HG03108 (cell line): ENCODE measurements around the gene RTL10.

ENCODE experiments used
- ATAC-seq: cut with Tn5 transposase; IDR thresholded peaks from one replicate; pipeline ENCODE4 v1.9.1; 2021; ENCODE audit warnings: moderate library complexity; ENCODE audit not compliant: unreplicated experiment

Gene RTL10

DNA sequence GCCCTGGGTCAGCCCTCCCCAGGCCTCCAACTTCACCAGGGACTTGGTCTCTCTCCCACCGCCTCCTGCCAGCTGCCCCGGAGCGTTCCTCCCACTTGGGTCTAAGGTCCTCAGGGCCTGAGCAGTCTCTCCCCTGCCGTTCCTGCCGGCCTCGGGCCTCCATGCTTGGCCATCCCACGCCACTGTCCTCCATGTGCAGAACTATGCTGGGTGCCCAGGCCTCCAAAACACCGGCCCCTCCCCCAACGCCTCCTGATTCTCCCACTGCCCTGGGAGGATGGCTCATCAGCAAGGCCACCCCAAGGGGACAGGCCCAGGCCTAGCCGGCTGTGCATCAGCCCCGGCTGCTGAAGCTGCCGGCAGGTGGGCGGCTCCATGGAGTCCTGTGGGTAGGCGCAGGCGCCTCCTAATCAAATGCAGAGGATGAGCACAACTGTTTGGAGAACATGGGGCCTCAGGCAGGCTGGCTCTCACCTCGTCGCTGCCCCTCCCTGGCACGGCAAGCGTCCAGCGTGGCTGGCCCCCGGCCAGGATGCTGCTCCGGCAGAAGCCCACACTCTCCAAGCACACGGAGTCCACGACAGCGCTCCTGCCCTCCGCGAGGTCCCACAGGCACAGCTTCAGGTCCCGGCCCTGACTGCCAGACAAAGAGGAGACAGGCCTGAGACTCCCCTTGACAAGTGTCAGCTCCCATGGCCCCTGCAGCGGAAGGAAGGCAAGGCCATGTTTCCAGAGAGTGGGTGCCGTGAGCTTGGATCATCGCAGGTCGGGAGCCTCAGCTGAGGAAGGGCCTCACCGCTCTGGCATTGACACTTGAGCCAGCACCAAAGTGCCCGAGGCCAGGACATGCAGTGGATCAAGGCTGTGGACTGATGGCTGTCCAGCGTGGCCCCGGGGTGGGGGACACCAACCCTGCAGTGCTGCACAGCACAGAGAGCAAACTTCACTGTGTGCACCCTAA lies 42.6 kb downstream of the RTL10 start:
- no peak for ATAC-seq

GRCh38 chr22:19811211-19811621 lies 43.5 kb downstream of the RTL10 start:
- no peak for ATAC-seq

GRCh38 chr22:19810381-19811201 lies 44.1 kb downstream of the RTL10 start:
- no peak for ATAC-seq

DNA sequence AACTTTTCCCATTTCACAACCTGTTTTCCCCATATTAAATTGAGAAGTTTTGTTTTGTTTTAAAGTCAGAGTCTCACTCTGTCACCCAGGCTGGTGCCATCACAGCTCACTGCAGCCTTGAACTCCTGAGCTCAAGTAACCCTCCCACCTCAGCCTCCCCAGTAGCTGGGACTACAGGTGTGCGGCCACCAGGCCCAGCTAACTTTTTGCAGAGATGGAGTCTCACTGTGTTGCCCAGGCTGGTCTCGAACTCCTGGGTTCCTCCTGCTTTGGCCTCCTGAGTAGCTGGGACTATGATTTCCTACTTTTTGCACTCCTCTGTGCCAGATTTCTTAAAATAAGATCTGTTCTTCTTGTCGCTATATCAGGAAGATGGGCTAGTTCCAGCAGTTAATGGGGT lies 44.9 kb downstream of the RTL10 start:
- ATAC-seq = no peak

DNA sequence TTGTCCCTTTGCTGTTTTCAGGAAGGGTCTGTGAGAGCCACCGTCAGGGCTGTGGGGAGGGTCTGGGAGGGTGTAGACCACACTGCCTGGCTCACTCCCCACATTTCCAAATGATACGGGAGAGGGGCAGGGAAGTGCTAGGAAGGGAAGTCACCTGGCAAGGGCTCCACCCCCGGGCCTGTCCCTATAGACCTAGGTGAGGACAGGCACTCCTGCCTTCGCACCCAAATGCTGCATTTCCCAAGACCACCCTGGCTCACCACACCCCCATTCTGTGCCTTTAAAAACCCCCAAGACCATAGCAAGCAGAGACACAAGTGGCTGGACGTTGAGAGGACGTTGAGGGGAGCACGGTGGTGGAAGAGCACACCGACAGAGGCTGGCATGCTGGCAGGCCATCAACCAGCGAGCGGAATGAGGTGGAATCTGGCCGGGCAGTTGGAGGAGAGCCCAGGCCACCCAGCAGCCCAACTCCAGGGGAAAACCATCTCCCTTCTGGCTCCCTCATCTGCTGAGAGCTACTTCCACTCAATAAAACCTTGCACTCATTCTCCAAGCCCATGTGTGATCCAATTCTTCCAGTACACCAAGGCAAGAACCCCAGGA lies 45.7 kb downstream of the RTL10 start:
- no peak for ATAC-seq

GRCh38 chr22:19807914-19808872 lies 46.5 kb downstream of the RTL10 start:
- ATAC-seq = no peak

DNA sequence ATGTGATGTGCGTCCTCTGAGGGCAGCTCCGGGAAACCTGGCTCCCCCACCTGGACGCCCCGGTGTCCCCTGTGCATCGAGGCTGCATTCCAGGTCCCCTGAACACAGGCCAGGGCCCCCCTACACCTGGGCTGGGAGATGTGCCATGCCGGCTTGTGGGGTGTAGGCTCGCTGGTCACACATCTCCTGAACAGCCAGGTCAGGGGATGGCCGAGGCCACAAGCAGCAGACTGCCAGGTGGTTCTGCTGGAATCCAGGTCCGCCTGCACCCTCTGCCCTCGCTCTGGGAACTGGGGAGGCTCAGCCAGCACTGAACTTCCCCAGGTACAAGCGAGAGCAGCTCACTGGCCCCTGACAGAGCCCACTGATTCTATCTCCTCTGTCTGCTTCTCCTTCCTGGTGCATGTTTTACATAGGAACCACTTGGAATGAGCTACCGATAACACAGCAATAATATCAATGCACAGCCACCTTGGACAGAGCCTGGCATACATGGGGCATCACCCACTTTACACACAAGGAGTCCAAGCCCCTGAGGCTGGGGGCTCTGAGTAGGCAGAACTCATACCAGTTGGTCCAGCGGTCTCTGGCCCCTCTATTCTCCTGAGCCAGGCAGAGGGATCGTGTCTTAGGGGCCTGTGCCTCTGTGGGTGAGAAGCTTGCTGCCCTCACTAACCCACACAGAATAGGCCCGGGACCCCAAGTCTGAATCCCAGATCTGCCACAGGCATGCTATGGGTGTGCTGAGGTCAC lies 47.3 kb downstream of the RTL10 start:
- ATAC-seq = no peak

DNA sequence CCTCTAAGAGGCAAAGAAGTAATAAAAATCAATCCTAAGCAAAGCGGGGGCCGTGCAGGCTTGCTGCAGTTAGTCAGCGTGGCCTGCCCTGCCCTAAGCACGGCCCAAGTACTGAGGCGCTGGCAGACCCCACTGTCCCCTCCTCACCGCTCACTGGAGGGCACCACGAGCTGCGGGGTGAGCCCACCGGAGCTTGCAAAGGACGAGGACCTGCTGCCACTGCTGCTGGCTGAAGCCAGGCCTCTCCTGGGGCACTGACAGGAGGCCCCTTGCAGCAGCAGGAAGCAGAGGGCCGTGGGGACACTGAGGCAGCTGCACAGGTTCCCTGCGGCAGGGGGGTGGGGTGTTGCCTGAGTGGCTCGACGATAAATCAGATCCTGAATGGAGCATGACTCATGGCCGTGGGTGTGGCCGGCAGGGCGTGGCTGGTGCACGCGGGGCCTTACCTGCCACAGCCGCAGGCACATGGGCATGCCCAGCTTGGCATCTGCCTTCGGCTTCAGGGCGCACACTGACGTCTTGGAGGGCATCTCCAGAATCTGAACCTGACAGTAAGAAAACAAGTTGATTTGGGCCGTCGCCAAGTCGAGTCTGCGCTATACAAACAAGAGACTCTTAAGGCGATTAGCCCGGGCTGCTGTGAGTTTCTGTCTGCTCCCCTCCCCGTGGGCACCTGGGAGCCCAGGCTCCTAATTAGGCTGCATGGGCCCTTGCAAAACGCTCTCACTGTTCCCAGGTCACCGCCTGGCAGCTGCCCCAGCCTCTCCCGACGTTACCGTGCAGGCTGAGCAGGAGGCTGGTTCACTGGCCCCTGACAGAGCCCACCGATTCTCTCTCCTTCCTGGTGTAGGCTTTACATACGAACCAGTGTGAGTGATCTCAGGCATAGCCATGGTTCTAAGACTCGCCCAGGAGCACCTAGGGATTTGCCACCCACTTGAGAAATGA lies 48.2 kb downstream of the RTL10 start:
- ATAC-seq = no peak

DNA sequence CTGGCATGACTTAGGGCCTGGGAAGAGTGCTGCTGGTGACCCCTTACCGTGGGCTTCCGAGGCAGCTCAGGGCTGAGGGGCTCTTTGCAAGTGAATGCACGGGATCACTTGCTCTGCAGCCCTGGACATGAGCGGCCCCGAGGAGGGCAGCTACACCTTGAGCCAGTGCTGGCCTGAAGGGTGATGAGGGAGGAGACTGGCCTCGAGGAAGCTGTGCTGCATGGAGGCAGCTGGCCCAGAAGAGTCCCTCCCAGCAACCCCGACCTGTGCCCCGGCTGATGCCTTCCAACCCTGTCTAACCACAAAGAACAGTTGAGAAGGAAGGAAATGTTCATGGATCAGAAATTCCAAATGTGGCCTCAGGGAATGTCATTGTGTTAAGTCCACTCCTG lies 48.9 kb downstream of the RTL10 start:
- no peak for ATAC-seq
